ENCODE results near the gene PRDM15. TPM values are rescaled to one million over a fixed set of nuclear protein-coding genes. Genes with fewer than 3 reads are reported as not detected.

Gene PRDM15
- total and polyA plus RNA-seq, 10 donors: 4.4 to 18.0 (median 10.8) TPM

DNA sequence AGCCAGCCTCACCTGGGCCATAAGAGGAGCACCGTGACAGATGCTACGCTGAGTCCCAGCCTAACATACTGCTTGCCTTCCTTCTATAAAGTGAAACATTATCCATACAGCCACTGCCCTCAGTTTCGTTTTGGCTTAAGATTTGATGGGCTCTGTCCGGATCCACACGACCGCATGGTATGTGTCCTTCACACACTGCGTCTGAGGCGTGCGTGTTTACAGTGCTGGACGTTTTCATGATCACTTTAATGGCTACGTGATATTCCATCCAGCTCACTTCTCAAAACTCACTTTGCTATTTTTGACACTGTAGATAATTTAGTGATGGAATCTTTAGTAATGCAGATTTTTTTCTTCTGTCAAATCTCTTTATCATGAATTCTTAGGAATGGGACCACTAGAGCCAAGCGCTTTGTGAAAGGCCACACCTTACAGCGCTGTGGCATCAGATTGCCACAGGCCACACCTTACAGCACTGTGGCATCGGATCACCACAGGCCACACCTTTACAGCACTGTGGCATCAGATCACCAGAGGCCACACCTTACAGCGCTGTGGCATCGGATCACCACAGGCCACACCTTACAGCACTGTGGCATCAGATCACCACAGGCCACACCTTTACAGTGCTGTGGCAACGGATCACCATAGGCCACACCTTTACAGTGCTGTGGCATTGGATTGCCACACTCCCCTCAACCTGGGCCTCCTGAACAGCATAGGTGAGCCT, 47.1 kb downstream of the PRDM15 start:
- WGBS, 5 donors: 92 to 97% (median 94%) methylated on average over 17 of the region's 17 CpGs
- H3K9me3 ChIP-seq: no peaks in the 10 kb centered on the region
- TF ChIP-seq, protein P1, sequence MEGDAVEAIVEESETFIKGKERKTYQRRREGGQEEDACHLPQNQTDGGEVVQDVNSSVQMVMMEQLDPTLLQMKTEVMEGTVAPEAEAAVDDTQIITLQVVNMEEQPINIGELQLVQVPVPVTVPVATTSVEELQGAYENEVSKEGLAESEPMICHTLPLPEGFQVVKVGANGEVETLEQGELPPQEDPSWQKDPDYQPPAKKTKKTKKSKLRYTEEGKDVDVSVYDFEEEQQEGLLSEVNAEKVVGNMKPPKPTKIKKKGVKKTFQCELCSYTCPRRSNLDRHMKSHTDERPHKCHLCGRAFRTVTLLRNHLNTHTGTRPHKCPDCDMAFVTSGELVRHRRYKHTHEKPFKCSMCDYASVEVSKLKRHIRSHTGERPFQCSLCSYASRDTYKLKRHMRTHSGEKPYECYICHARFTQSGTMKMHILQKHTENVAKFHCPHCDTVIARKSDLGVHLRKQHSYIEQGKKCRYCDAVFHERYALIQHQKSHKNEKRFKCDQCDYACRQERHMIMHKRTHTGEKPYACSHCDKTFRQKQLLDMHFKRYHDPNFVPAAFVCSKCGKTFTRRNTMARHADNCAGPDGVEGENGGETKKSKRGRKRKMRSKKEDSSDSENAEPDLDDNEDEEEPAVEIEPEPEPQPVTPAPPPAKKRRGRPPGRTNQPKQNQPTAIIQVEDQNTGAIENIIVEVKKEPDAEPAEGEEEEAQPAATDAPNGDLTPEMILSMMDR (IDR thresholded peaks at IDR 0.05 in 8 of 11, conservative IDR thresholded peaks at IDR 0.05 in 3 of 11): no peak
- no peak for TF ChIP-seq POLR2AphosphoS5 (IDR thresholded peaks at IDR 0.05)
- DNase-seq: no peak
- H3K4me1 ChIP-seq: peaks cover 0 to 4% (median 0%) of the 10 kb centered on the region in 6 donors
- H3K27me3 ChIP-seq (replicated peaks in 1 of 7): no peaks in the 10 kb centered on the region
- no peak overlapping the region for H3K4me3 ChIP-seq
- peaks cover 0 to 77% (median 43%) of the 10 kb centered on the region in 6 donors for H3K36me3 ChIP-seq
- H3K27ac ChIP-seq: peak overlapping the region in 1 of 8 donors; percentile 53
- intact Hi-C loops (cut with DNase I; ENCODE audit: low total_unique reads): no loop called here

DNA sequence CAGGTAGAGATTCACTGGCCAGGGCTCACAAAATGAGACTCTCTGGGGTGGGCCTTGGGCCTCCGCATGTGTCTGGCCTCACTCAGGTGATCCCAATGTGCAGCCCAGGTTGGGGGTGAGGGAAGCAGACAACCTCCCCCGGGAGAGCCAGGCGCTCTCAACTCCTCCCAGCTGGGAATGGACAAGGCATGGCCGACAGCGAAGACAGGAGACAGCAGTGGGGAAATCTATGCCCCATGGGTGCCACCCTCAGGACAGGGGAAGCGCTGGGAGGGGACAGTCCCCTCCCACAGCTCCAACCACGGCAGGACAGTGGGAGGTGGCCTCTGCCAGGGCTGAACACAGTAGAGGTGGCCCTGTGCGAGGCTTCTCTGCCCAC, 47.7 kb downstream of the PRDM15 start:
- no peaks in the 10 kb centered on the region for H3K9me3 ChIP-seq
- intact Hi-C loops (cut with DNase I; ENCODE audit: low total_unique reads): no loop called here
- peaks cover 0 to 77% (median 44%) of the 10 kb centered on the region in 6 donors for H3K36me3 ChIP-seq
- peak; percentile 70 for DNase-seq
- H3K27me3 ChIP-seq (replicated peaks in 1 of 7): no peaks in the 10 kb centered on the region
- no peak overlapping the region for H3K27ac ChIP-seq
- 62 to 94% (median 82%) methylated on average over 5 to 8 of the region's 8 CpGs for WGBS, 5 donors
- peaks cover 0 to 3% (median 0%) of the 10 kb centered on the region in 6 donors for H3K4me1 ChIP-seq
- no peak overlapping the region for H3K4me3 ChIP-seq
- TF ChIP-seq POLR2A (IDR thresholded peaks at IDR 0.05) (no peak), POLR2AphosphoS5 (IDR thresholded peaks at IDR 0.05) (no peak)
- TF ChIP-seq, protein P1 (IDR thresholded peaks at IDR 0.05 in 8 of 11, conservative IDR thresholded peaks at IDR 0.05 in 3 of 11): no peak

DNA sequence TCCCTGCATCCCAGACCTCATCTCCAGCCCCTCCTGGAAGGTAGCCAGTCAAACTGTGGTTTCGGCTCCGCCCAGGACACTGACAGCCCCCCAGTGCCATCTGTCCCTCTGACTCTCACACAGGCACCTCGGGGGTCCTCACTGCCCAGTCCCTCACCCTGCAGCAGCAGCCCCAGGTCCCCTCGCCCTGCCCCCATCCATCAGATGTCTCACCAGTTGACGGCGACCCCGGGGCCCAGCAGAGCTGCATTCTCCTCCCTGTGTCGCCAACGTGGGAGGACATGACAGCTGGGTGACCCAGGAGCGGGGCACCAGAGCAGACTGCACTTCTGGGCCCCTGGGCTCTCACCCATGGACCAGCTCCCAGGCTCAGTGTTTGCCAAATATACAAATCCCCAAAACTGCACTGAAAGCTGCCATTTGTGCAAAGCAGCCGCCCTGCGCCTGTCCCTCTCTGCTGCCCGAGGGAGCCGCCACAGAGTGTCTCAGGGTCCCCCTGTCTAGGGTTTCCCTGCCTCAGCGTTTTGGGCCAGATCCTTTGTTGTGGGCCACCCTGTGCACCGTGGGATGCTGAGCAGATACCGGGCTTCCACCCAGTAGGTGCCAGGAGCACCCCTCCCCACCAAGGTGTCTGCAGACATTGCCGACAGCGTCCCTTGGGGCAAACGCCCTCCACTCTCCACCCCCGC, 48.2 kb downstream of the PRDM15 start:
- intact Hi-C loops (cut with DNase I; ENCODE audit: low total_unique reads): no loop called here
- DNase-seq: peak; percentile 69
- WGBS, 5 donors: 92 to 95% (median 93%) methylated on average over 18 to 21 of the region's 21 CpGs

More for the DNA sequence above, 48.2 kb downstream of the PRDM15 start:
- Histone ChIP-seq H3K36me3 (peaks cover 0 to 77% (median 43%) of the 10 kb centered on the region in 6 donors), H3K27ac (no peak overlapping the region), H3K9me3 (no peaks in the 10 kb centered on the region), H3K4me1 (no peaks in the 10 kb centered on the region), H3K4me3 (no peak overlapping the region), H3K27me3 (replicated peaks in 1 of 7) (no peaks in the 10 kb centered on the region)
- TF ChIP-seq POLR2AphosphoS5 (IDR thresholded peaks at IDR 0.05) (no peak), POLR2A (IDR thresholded peaks at IDR 0.05) (no peak)
- TF ChIP-seq, protein P1 (IDR thresholded peaks at IDR 0.05 in 8 of 11, conservative IDR thresholded peaks at IDR 0.05 in 3 of 11): no peak
